ENCODE results near the gene MUC4. TPM values are rescaled to one million over a fixed set of nuclear protein-coding genes. Genes with fewer than 3 reads are reported as not detected.

The MUC4 gene
- total and polyA plus RNA-seq, 8 donors: 0.73 to 355 (median 37.5) TPM; not detected in 1

DNA sequence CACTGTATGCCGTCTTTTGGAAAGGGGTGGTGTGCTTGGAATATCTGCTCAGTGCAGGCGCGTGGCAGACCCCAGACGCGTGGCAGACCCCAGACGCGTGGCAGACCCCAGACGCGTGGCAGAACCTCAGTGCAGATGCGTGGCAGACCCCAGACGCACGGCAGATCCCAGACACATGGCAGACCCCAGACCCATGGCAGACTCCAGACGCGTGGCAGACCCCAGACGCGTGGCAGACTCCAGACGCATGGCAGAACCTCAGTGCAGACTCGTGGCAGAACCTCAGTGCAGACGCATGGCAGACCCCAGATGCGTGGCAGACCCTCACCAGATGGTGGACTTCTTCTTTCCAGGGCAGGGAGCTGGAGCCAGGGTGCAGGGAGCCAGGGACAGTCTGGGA, 637 bp upstream of the MUC4 start:
- Histone ChIP-seq H3K4me3 (no peak overlapping the region), H3K27ac (no peak overlapping the region), H3K4me1 (peaks cover 0 to 8% (median 0%) of the 10 kb centered on the region in 4 donors), H3K36me3 (no peaks in the 10 kb centered on the region), H3K27me3 (peaks cover 10 to 41% (median 26%) of the 10 kb centered on the region in 3 donors), H3K9me3 (no peaks in the 10 kb centered on the region)
- TF ChIP-seq POLR2AphosphoS5 (IDR thresholded peaks at IDR 0.05) (no peak), POLR2A (IDR thresholded peaks at IDR 0.05) (no peak), EP300 (IDR thresholded peaks at IDR 0.05) (no peak)
- TF ChIP-seq, protein P1, sequence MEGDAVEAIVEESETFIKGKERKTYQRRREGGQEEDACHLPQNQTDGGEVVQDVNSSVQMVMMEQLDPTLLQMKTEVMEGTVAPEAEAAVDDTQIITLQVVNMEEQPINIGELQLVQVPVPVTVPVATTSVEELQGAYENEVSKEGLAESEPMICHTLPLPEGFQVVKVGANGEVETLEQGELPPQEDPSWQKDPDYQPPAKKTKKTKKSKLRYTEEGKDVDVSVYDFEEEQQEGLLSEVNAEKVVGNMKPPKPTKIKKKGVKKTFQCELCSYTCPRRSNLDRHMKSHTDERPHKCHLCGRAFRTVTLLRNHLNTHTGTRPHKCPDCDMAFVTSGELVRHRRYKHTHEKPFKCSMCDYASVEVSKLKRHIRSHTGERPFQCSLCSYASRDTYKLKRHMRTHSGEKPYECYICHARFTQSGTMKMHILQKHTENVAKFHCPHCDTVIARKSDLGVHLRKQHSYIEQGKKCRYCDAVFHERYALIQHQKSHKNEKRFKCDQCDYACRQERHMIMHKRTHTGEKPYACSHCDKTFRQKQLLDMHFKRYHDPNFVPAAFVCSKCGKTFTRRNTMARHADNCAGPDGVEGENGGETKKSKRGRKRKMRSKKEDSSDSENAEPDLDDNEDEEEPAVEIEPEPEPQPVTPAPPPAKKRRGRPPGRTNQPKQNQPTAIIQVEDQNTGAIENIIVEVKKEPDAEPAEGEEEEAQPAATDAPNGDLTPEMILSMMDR (IDR thresholded peaks at IDR 0.05): no peak
- intact Hi-C loops (cut with DNase I; ENCODE audit: low total_unique reads): no loop called here
- WGBS, 5 donors: 83 to 92% (median 85%) methylated on average over 20 of the region's 20 CpGs
- DNase-seq: no peak

DNA sequence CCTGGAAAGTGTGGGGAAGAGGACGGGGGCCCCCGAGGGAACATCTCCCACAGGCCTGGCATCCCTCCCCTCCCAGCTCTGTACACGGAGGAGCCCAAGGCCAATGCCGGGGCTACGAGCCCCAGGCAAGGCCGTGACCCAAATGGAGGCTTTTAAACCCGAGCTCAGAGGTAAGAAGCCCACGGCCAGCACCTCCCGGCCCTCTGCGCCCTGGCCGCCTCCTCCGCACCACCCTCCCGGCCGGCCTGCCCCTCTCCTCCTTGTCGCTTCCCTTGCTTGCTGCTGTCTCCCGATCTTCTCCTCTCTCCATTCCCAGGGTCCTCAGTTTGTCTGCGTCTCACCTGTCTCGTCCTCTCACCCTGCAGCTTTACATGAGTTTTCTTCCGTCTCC, 1.3 kb downstream of the MUC4 start:
- Histone ChIP-seq H3K27ac (no peak overlapping the region), H3K4me3 (peak overlapping the region in 2 of 4 donors; percentile 6 to 28), H3K4me1 (peaks cover 0 to 13% (median 0%) of the 10 kb centered on the region in 4 donors), H3K36me3 (no peaks in the 10 kb centered on the region), H3K9me3 (no peaks in the 10 kb centered on the region), H3K27me3 (peaks cover 10 to 41% (median 26%) of the 10 kb centered on the region in 3 donors)
- WGBS, 5 donors: 81 to 88% (median 85%) methylated on average over 14 to 19 of the region's 19 CpGs
- TF ChIP-seq, protein P1 (IDR thresholded peaks at IDR 0.05): no peak
- no peak for TF ChIP-seq POLR2AphosphoS5 (IDR thresholded peaks at IDR 0.05)
- no peak for TF ChIP-seq EP300 (IDR thresholded peaks at IDR 0.05)
- no peak for TF ChIP-seq POLR2A (IDR thresholded peaks at IDR 0.05)
- intact Hi-C loops (cut with DNase I; ENCODE audit: low total_unique reads): no loop called here
- DNase-seq: no peak

DNA sequence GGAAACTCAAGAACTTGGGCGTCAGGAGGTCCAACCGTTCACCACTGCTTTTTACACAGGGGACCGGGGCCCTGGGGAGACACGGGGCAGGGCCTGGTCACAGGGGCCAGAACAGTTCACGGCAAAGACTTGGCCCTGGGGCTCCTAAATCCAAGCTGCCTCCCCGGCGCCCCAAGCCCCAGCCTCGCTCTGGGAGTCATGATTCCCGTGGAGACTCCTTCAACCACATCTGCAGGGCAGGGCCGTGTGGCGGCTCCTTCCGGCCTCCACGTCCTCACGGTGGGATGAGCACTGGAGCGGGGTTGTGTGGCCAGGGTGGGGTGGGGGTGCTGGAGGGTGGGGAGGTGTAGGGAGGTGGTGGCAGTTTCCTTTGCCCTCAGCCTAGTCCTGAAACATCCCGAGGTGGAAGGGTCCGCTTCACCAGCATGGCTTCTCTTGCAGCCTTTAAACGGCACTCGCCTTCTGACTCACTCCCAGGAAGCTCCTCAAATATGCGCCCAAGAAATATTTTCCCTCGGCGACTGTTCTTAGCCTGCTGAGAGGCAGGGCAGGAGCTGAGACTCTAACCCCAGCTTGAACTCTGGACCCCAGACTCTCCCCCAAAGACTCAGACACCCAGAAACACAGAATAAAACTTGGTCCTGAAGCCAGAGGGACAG, 1.8 kb downstream of the MUC4 start:
- H3K4me3 ChIP-seq: peak overlapping the region in 2 of 4 donors; percentile 6 to 28
- intact Hi-C loops (cut with DNase I; ENCODE audit: low total_unique reads): no loop called here
- H3K9me3 ChIP-seq: no peaks in the 10 kb centered on the region
- no peak for TF ChIP-seq POLR2A (IDR thresholded peaks at IDR 0.05)
- no peak for TF ChIP-seq POLR2AphosphoS5 (IDR thresholded peaks at IDR 0.05)
- TF ChIP-seq, protein P1 (IDR thresholded peaks at IDR 0.05): no peak
- no peak for TF ChIP-seq EP300 (IDR thresholded peaks at IDR 0.05)
- no peaks in the 10 kb centered on the region for H3K36me3 ChIP-seq
- WGBS, 5 donors: 77 to 87% (median 81%) methylated on average over 19 to 22 of the region's 22 CpGs
- H3K4me1 ChIP-seq: peaks cover 0 to 18% (median under 1%) of the 10 kb centered on the region in 4 donors
- no peak overlapping the region for H3K27ac ChIP-seq
- H3K27me3 ChIP-seq: peaks cover 10 to 41% (median 26%) of the 10 kb centered on the region in 3 donors
- no peak for DNase-seq

DNA sequence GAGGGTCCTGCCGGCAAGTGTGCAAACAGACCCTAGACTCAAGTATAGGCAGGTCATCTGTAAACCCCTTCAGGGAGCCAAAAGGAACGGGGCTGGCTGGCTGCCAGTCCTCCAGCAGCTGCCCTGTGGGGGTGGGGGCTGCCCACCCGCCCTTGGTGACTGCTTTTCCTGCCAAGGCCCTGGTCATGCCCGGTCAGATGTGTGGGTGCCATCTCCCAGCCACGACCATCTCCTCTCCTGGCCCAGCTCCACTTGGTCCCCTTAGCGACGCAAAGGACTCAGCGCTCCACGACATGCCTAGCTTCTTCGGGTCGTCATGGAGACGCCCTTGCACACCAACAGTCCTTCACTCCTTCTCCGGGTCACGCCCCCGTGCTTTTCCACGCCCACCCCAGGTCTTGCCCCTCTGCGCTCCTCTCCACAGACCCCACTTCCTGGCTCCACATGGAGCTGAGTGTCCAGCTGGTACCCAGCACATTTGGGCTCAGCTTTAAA, 2.4 kb downstream of the MUC4 start:
- 71 to 79% (median 76%) methylated on average over 16 to 17 of the region's 17 CpGs for WGBS, 5 donors
- Histone ChIP-seq H3K4me1 (peaks cover 0 to 24% (median 4%) of the 10 kb centered on the region in 4 donors), H3K27me3 (peaks cover 10 to 38% (median 26%) of the 10 kb centered on the region in 3 donors), H3K4me3 (no peak overlapping the region), H3K27ac (no peak overlapping the region), H3K36me3 (no peaks in the 10 kb centered on the region), H3K9me3 (no peaks in the 10 kb centered on the region)
- DNase-seq: no peak
- TF ChIP-seq EP300 (IDR thresholded peaks at IDR 0.05) (no peak), POLR2A (IDR thresholded peaks at IDR 0.05) (no peak), POLR2AphosphoS5 (IDR thresholded peaks at IDR 0.05) (no peak)
- TF ChIP-seq, protein P1 (IDR thresholded peaks at IDR 0.05): no peak
- intact Hi-C loops (cut with DNase I; ENCODE audit: low total_unique reads): no loop called here

Data from stomach (tissue), 9 donors.